ENCODE measurements around the gene BSPRY. TPM values are rescaled to one million over a fixed set of nuclear protein-coding genes. Genes with fewer than 3 reads are reported as not detected.

The BSPRY gene
- total RNA-seq, 1 experiment from 2014 or later, result 22.6 TPM

GRCh38 chr9:113350937-113351336 is 1.6 kb downstream of the BSPRY start:
- Histone ChIP-seq H3F3A (ENCODE audit: low read length, unreplicated experiment) (no peaks in the 10 kb centered on the region), H3K27me3 (ENCODE audit: low read length) (no peaks in the 10 kb centered on the region), H3K4me3 (ENCODE audit: low read length) (no peak overlapping the region), H3K9ac (ENCODE audit: low read length) (no peak overlapping the region), H3K9me3 (ENCODE audit: low read length) (no peaks in the 10 kb centered on the region), H3K36me3 (ENCODE audit: low read depth, low read length) (no peaks in the 10 kb centered on the region), H2AFZ (ENCODE audit: low read length) (no peak overlapping the region), H3K4me1 (ENCODE audit: insufficient read depth, low read length) (peaks cover 31% of the 10 kb centered on the region), H4K20me1 (ENCODE audit: low read length) (no peaks in the 10 kb centered on the region), H3K79me2 (ENCODE audit: low read length) (peaks cover 17% of the 10 kb centered on the region), H3K9me2 (replicated peaks; ENCODE audit: low read length) (no peaks in the 10 kb centered on the region), H3K4me2 (ENCODE audit: low read length) (peak overlapping the region; percentile 88; the same call in 1 of the 2 replicates), H3K27ac (ENCODE audit: low read length) (no peak overlapping the region)
- intact Hi-C loops (cut with micrococcal nuclease), result no loop called here
- no peak for DNase-seq
- ATAC-seq, result no peak
- ChIA-PET POLR2A (ENCODE audit: unreplicated experiment) (no interaction called here), CTCF (no interaction called here)
- no TSS peak for BruUV-seq (replicated peaks)
- no peak for TF ChIP-seq EZH2phosphoT487 (IDR thresholded peaks at IDR 0.05; ENCODE audit: borderline replicate concordance, low read length)
- no peak for TF ChIP-seq CTCF (conservative IDR thresholded peaks at IDR 0.05; ENCODE audit: low read depth, low read length)
- TF ChIP-seq EZH2 (IDR thresholded peaks at IDR 0.05; ENCODE audit: low read length, unreplicated experiment), result no peak

- Histone ChIP-seq H3F3A (ENCODE audit: low read length, unreplicated experiment) (no peaks in the 10 kb centered on the region), H3K79me2 (ENCODE audit: low read length) (peaks cover 17% of the 10 kb centered on the region), H3K27ac (ENCODE audit: low read length) (peak overlapping the region; percentile 72), H3K4me2 (ENCODE audit: low read length) (peak overlapping the region; percentile 67), H3K9me3 (ENCODE audit: low read length) (no peaks in the 10 kb centered on the region), H2AFZ (ENCODE audit: low read length) (no peak overlapping the region), H3K4me1 (ENCODE audit: insufficient read depth, low read length) (peaks cover 31% of the 10 kb centered on the region), H3K9ac (ENCODE audit: low read length) (peak overlapping the region; percentile 18; the same call in 1 of the 2 replicates), H3K9me2 (replicated peaks; ENCODE audit: low read length) (no peaks in the 10 kb centered on the region), H3K4me3 (ENCODE audit: low read length) (no peak overlapping the region), H3K27me3 (ENCODE audit: low read length) (no peaks in the 10 kb centered on the region), H4K20me1 (ENCODE audit: low read length) (no peaks in the 10 kb centered on the region), H3K36me3 (ENCODE audit: low read depth, low read length) (no peaks in the 10 kb centered on the region)
- intact Hi-C loops (cut with micrococcal nuclease), result no loop called here
- ATAC-seq (no peak), DNase-seq (peak; percentile 41)
- POLR2A ChIA-PET (ENCODE audit: unreplicated experiment), result no interaction called here
- TF ChIP-seq EZH2 (IDR thresholded peaks at IDR 0.05; ENCODE audit: low read length, unreplicated experiment) (no peak), EZH2phosphoT487 (IDR thresholded peaks at IDR 0.05; ENCODE audit: borderline replicate concordance, low read length) (no peak), CTCF (conservative IDR thresholded peaks at IDR 0.05; ENCODE audit: low read depth, low read length) (no peak)
- CTCF ChIA-PET, result no interaction called here
- no TSS peak for BruUV-seq (replicated peaks)
Measured at GRCh38 chr9:113352006-113352405, 2.7 kb downstream of the BSPRY start.

- Histone ChIP-seq H3K4me3 (ENCODE audit: low read length) (no peak overlapping the region), H3K27me3 (ENCODE audit: low read length) (no peaks in the 10 kb centered on the region), H3K79me2 (ENCODE audit: low read length) (peaks cover 17% of the 10 kb centered on the region), H3F3A (ENCODE audit: low read length, unreplicated experiment) (no peaks in the 10 kb centered on the region), H3K4me2 (ENCODE audit: low read length) (peak overlapping the region; percentile 67), H2AFZ (ENCODE audit: low read length) (no peak overlapping the region), H3K27ac (ENCODE audit: low read length) (peak overlapping the region; percentile 72), H3K4me1 (ENCODE audit: insufficient read depth, low read length) (peaks cover 31% of the 10 kb centered on the region), H3K9me3 (ENCODE audit: low read length) (no peaks in the 10 kb centered on the region), H3K9me2 (replicated peaks; ENCODE audit: low read length) (no peaks in the 10 kb centered on the region), H3K36me3 (ENCODE audit: low read depth, low read length) (no peaks in the 10 kb centered on the region), H3K9ac (ENCODE audit: low read length) (peak overlapping the region; percentile 18; the same call in 1 of the 2 replicates), H4K20me1 (ENCODE audit: low read length) (no peaks in the 10 kb centered on the region)
- DNase-seq, result peak; percentile 53
- no peak for TF ChIP-seq EZH2phosphoT487 (IDR thresholded peaks at IDR 0.05; ENCODE audit: borderline replicate concordance, low read length)
- no peak for TF ChIP-seq EZH2 (IDR thresholded peaks at IDR 0.05; ENCODE audit: low read length, unreplicated experiment)
- TF ChIP-seq CTCF (conservative IDR thresholded peaks at IDR 0.05; ENCODE audit: low read depth, low read length), result no peak
- POLR2A ChIA-PET (ENCODE audit: unreplicated experiment), result no interaction called here
- CTCF ChIA-PET, result no interaction called here
- BruUV-seq (replicated peaks), result no TSS peak
- ATAC-seq, result peak; percentile 33; the same call in 1 of the 2 replicates
- intact Hi-C loops (cut with micrococcal nuclease), result no loop called here
Measured at GRCh38 chr9:113352411-113352810, 3.1 kb downstream of the BSPRY start.
